ENCODE measurements around the gene NCOA6. TPM values are rescaled to one million over a fixed set of nuclear protein-coding genes. Genes with fewer than 3 reads are reported as not detected.
A peak's percentile ranks its signal among the peaks of the same experiment; 100 is the strongest.

NCOA6 gene
- total RNA-seq, 2 experiments from 2014 or later = 14.6 to 16.3 TPM

DNA sequence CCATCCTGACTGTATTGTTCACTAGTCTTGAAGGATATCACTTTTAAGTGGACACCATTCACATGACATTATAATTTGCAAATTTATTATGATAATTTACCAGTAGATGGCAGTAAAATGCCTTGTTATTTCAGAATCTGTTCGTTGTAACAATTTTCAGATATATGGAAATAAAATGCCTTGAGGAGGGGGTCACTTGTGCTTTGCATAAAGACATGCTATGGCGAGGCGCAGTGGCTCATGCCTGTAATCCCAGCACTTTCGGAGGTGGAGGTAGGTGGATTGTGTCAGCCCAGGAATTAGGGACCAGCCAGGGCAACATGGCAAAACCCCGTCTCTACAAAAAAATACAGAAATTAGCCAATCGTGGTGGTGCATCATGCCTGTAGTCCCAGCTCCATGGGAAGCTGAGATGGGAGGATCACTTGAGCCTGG is 9.0 kb upstream of the NCOA6 start:
- H3K4me3 Mint-ChIP-seq = no peak overlapping the region
- DNase-seq (peak in 3 of 14 experiments; percentile 57 to 64 (median 57)), ATAC-seq (ENCODE audit: poor library complexity) (no peak)
- ChIA-PET POLR2A (no interaction called here), CTCF (no interaction called here)
- H3K27ac Mint-ChIP-seq = no peak overlapping the region
- Histone ChIP-seq H3K9me3 (ENCODE audit: control insufficient read depth in 1 of 2, insufficient read depth in 1 of 2, low read length in 2 of 2) (no peaks in the 10 kb centered on the region), H3K4me3 (ENCODE audit: low read length) (no peak overlapping the region), H3K4me1 (ENCODE audit: insufficient read depth, low read length) (peaks cover 3% of the 10 kb centered on the region), H3K27me3 (ENCODE audit: control insufficient read depth in 1 of 2, insufficient read depth in 2 of 2, low read length in 2 of 2) (no peaks in the 10 kb centered on the region), H3K36me3 (ENCODE audit: insufficient read depth, low read length) (no peaks in the 10 kb centered on the region), H3K27ac (ENCODE audit: low read depth in 1 of 2, low read length in 2 of 2) (no peak overlapping the region)
- TF ChIP-seq, protein P1, sequence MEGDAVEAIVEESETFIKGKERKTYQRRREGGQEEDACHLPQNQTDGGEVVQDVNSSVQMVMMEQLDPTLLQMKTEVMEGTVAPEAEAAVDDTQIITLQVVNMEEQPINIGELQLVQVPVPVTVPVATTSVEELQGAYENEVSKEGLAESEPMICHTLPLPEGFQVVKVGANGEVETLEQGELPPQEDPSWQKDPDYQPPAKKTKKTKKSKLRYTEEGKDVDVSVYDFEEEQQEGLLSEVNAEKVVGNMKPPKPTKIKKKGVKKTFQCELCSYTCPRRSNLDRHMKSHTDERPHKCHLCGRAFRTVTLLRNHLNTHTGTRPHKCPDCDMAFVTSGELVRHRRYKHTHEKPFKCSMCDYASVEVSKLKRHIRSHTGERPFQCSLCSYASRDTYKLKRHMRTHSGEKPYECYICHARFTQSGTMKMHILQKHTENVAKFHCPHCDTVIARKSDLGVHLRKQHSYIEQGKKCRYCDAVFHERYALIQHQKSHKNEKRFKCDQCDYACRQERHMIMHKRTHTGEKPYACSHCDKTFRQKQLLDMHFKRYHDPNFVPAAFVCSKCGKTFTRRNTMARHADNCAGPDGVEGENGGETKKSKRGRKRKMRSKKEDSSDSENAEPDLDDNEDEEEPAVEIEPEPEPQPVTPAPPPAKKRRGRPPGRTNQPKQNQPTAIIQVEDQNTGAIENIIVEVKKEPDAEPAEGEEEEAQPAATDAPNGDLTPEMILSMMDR (IDR thresholded peaks at IDR 0.05) = peak; percentile 70
- peaks cover 15% of the 10 kb centered on the region for H3K27me3 Mint-ChIP-seq
- intact Hi-C loops (cut with DNase I, micrococcal nuclease) = loop anchor here (1.0 to 5.0 kb wide), 5 partner anchors 126 to 613 kb away; no protein-coding TSS in a partner anchor
- H3K9me3 Mint-ChIP-seq = no peaks in the 10 kb centered on the region
- no peaks in the 10 kb centered on the region for H3K36me3 Mint-ChIP-seq (ENCODE audit: low read depth)
- no peaks in the 10 kb centered on the region for H3K4me1 Mint-ChIP-seq (ENCODE audit: low read depth)

- POLR2A ChIA-PET = no interaction called here
- intact Hi-C loops (cut with DNase I, micrococcal nuclease) = loop anchor here in 1 of 2 experiments (5.0 kb wide), 1 partner anchor 615 kb away; no protein-coding TSS in a partner anchor
- no peaks in the 10 kb centered on the region for H3K27me3 ChIP-seq (ENCODE audit: control insufficient read depth in 1 of 2, insufficient read depth in 2 of 2, low read length in 2 of 2)
- DNase-seq = no peak
- H3K9me3 ChIP-seq (ENCODE audit: control insufficient read depth in 1 of 2, insufficient read depth in 1 of 2, low read length in 2 of 2) = no peaks in the 10 kb centered on the region
- peaks cover 15% of the 10 kb centered on the region for H3K27me3 Mint-ChIP-seq
- H3K4me1 Mint-ChIP-seq (ENCODE audit: low read depth) = no peaks in the 10 kb centered on the region
- no peak overlapping the region for H3K4me3 ChIP-seq (ENCODE audit: low read length)
- H3K36me3 ChIP-seq (ENCODE audit: insufficient read depth, low read length) = no peaks in the 10 kb centered on the region
- no peak overlapping the region for H3K27ac ChIP-seq (ENCODE audit: low read depth in 1 of 2, low read length in 2 of 2)
- ATAC-seq (ENCODE audit: poor library complexity) = no peak
- no peak overlapping the region for H3K4me3 Mint-ChIP-seq
- TF ChIP-seq, protein P1 (IDR thresholded peaks at IDR 0.05) = no peak
- H3K36me3 Mint-ChIP-seq (ENCODE audit: low read depth) = no peaks in the 10 kb centered on the region
- no peak overlapping the region for H3K27ac Mint-ChIP-seq
- peaks cover 3% of the 10 kb centered on the region for H3K4me1 ChIP-seq (ENCODE audit: insufficient read depth, low read length)
- no peaks in the 10 kb centered on the region for H3K9me3 Mint-ChIP-seq
- CTCF ChIA-PET = no interaction called here
These were observed 6.5 kb upstream of the NCOA6 start for GRCh38 chr20:34831936-34832335.

DNA sequence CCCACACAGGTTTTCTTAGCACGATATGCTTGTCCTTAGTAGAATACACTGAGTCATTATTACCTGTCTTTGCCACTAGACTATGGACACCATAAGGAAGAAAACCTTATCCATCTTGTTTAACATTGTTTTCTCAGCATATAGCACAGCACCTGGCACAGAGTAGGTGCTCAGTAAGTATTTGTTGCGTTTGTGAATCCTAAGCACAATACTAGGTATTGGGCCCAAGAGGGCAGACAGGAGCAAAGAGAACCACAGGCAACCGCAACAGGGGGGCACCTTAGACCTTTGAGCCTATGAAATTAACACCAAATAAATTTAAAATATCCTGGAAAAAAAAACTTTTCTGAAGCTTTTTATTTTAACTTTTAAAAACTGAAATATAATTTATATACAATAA is 3.7 kb upstream of the NCOA6 start:
- no peaks in the 10 kb centered on the region for H3K36me3 ChIP-seq (ENCODE audit: insufficient read depth, low read length)
- H3K9me3 Mint-ChIP-seq = no peaks in the 10 kb centered on the region
- H3K4me3 Mint-ChIP-seq = peak overlapping the region; percentile 62
- TF ChIP-seq, protein P1 (IDR thresholded peaks at IDR 0.05) = no peak
- H3K4me3 ChIP-seq (ENCODE audit: low read length) = no peak overlapping the region
- H3K27me3 Mint-ChIP-seq = peaks cover 10% of the 10 kb centered on the region
- peaks cover 15% of the 10 kb centered on the region for H3K4me1 Mint-ChIP-seq (ENCODE audit: low read depth)
- ATAC-seq (ENCODE audit: poor library complexity) = no peak
- intact Hi-C loops (cut with DNase I, micrococcal nuclease) = loop anchor here in 1 of 2 experiments (5.0 kb wide), 1 partner anchor 263 kb away; the partner anchor contains the start of gene TRPC4AP
- H3K27ac ChIP-seq (ENCODE audit: low read depth in 1 of 2, low read length in 2 of 2) = no peak overlapping the region
- H3K36me3 Mint-ChIP-seq (ENCODE audit: low read depth) = peaks cover 8% of the 10 kb centered on the region
- H3K27me3 ChIP-seq (ENCODE audit: control insufficient read depth in 1 of 2, insufficient read depth in 2 of 2, low read length in 2 of 2) = no peaks in the 10 kb centered on the region
- no peak for DNase-seq
- no peak overlapping the region for H3K27ac Mint-ChIP-seq
- ChIA-PET CTCF (no interaction called here), POLR2A (no interaction called here)
- peaks cover 13% of the 10 kb centered on the region for H3K4me1 ChIP-seq (ENCODE audit: insufficient read depth, low read length)
- H3K9me3 ChIP-seq (ENCODE audit: control insufficient read depth in 1 of 2, insufficient read depth in 1 of 2, low read length in 2 of 2) = no peaks in the 10 kb centered on the region

Data from CD4-positive, alpha-beta T cell (primary cell).